Gastrocnemius medialis (tissue), 4 donors: Measurements from ENCODE around the gene GPATCH1. TPM values are rescaled to one million over a fixed set of nuclear protein-coding genes. Genes with fewer than 3 reads are reported as not detected.

Experiments
- ATAC-seq, 2 donors: fragments of 150-250 bp; one replicate each; pipeline ENCODE4 v1.9.1; 2016
- DNase-seq, 2 donors: peaks; one replicate each; pipeline ENCODE4 v3.0.0-alpha.2; 2019
- H3K27ac ChIP-seq, 4 donors: fragments of 200-600 bp; sonication (generic); 1 replicate in 1 of 4; 2 replicates in 3 of 4; pipeline ENCODE4 v1.5.1; 2016 to 2018; ENCODE audit warnings: mild to moderate bottlenecking in 2 of 4, moderate library complexity in 1 of 4
- H3K27me3 ChIP-seq, 3 donors: fragments of 200-600 bp; sonication (generic) in 2 of 3; 1 replicate in 1 of 3; 2 replicates in 2 of 3; pipeline versions ENCODE4 v1.5.1 to v1.6.0; 2016 to 2019; ENCODE audit warnings: mild to moderate bottlenecking in 1 of 3, moderate library complexity in 1 of 3
- H3K36me3 ChIP-seq, 2 donors: fragments of 200-600 bp; sonication (generic) in 1 of 2; one replicate each; pipeline ENCODE4 v1.5.1; 2017 to 2018
- H3K4me1 ChIP-seq, 2 donors: fragments of 200-600 bp; sonication (generic) in 1 of 2; one replicate each; pipeline ENCODE4 v1.5.1; 2016 to 2017; ENCODE audit warnings: mild to moderate bottlenecking in 2 of 2
- H3K4me3 ChIP-seq, 4 donors: fragments of 200-600 bp; sonication (generic) in 3 of 4; 1 replicate in 1 of 4; 2 replicates in 3 of 4; pipeline ENCODE4 v1.5.1; 2016 to 2019; ENCODE audit warnings: mild to moderate bottlenecking in 2 of 4
- H3K9me3 ChIP-seq, 3 donors: fragments of 200-600 bp; sonication (generic) in 2 of 3; 1 replicate in 1 of 3; 2 replicates in 2 of 3; pipeline ENCODE4 v1.5.1; 2016 to 2019
- POLR2A ChIP-seq, 2 donors: fragments of 450-650 bp; IDR thresholded peaks; one replicate each; pipeline ENCODE4 v1.6.1; 2017; ENCODE audit warnings: antibody characterized with exemption in 2 of 2, mild to moderate bottlenecking in 2 of 2, moderate library complexity in 2 of 2
- in situ Hi-C, 4 donors: fragments of 200-750 bp; cut with MboI; loops; one replicate each; pipeline versions ENCODE4 v1.15.0 to v1.8.0; 2017; ENCODE audit warnings: low sequenced_read_pairs in 4 of 4
- intact Hi-C: fragments of 100-400 bp; cut with DNase I; formaldehyde crosslinking; loops from one replicate; pipeline ENCODE4 v1.15.1; 2023; ENCODE audit warnings: low total_unique reads
- total RNA-seq, 4 donors: library from RNA; depleted of rRNA; stranded (reverse); fragments of >200 nt; gene quantifications; one replicate each; pipeline versions ENCODE4 v1.1.0 to v1.2.3, GENCODE V29; 2016
- TF ChIP-seq, protein P1 (sequence below), 5 experiments: fragments of 450-650 bp in 3 of 5; fragments of 200-600 bp in 2 of 5; sonication (generic) in 2 of 5; IDR thresholded peaks in 4 of 5; conservative IDR thresholded peaks in 1 of 5; 1 replicate in 4 of 5; 2 replicates in 1 of 5; pipeline ENCODE4 v1.5.1; 2016 to 2019; ENCODE audit warnings: antibody characterized with exemption in 5 of 5, mild to moderate bottlenecking in 3 of 5, moderate library complexity in 3 of 5

The GPATCH1 gene
- total RNA-seq, 4 donors from 2014 or later = 2.2 to 5.3 (median 4.6) TPM

DNA sequence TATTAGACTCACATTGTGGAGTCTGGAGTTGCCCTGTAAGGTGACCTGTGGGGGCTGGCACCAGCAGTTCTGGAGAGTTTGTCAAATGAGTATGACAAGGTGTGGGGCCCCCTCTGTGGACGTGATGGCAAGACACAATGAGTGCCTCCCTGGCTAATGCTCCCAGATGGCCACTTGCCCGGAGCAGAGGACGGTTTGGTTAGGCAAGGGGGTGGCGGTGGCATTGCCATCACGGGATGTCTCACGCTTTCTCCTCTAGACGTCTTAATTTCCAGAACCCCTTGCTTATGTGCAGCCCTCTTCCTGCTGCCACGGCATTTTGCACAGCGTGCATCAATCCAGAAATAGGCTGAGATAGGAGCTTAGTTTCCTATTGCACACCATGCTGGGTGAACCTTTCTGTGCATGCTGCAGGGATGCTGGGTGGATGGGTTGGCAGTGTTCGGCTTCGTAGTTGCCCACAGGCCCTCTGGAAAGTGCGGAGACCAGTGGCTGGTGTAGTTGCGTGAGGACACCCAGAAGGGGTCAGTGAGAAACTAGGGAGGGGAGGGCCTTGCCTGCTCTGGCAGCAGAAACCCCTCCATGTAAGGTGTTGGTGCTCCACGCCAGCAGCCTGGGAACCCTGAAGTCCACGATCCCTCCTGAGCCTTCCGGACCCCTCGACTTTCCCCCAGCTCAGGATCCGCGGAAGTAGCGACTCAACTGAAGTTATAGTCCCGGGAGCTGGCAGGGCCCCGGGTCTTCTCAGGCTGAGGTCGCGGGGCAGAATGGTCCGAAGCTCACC lies 95.1 kb downstream of the GPATCH1 start:
- intact Hi-C loops = loop anchor here (1.0 to 10.0 kb wide), 5 partner anchors 31 to 1499 kb away; partner anchors contain the start of genes CEBPA, CEP89, FAAP24 and GPATCH1
- ATAC-seq (peak; percentile 4 to 16), DNase-seq (no peak)

DNA sequence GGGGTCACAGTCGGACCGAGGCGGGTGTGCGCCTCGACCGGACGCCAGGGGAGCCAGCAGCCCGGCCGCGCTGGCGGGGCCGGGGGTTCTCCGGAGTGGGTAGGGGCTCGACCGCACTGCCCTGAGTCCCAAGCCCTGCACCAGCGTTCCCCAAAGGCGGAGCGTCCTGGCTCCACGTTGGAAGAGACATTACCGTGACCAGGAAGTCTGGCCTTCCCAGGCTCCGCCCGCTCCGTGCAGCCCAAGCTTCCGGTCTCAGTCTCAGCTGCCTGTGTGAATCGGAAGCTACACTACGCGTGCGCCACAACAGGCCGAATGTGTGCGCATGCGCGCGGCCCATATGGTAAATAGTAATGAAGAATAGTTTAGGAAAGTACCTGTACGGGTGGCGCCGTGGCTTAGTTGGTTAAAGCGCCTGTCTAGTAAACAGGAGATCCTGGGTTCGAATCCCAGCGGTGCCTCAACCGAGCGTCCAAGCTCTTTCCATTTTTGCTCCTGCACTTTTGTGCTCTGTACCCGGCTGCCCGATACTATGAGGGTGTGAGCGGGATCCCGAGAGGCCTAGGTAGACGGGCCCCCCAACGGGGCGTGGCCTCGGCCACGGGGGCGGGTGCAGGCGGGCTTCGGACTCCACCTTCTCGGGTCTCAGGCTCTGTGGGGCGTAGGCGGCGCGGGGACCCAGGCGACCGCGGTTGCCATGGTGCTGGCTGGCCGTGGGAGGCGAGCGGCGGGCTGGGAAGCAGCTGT lies 95.9 kb downstream of the GPATCH1 start:
- Histone ChIP-seq H3K4me3 (peak overlapping the region; percentile 77 to 100 (median 84)), H3K36me3 (no peaks in the 10 kb centered on the region), H3K27ac (peak overlapping the region; percentile 89 to 97 (median 92)), H3K4me1 (peaks cover 17 to 29% of the 10 kb centered on the region in 2 donors), H3K27me3 (no peaks in the 10 kb centered on the region), H3K9me3 (no peaks in the 10 kb centered on the region)
- TF ChIP-seq, protein P1, sequence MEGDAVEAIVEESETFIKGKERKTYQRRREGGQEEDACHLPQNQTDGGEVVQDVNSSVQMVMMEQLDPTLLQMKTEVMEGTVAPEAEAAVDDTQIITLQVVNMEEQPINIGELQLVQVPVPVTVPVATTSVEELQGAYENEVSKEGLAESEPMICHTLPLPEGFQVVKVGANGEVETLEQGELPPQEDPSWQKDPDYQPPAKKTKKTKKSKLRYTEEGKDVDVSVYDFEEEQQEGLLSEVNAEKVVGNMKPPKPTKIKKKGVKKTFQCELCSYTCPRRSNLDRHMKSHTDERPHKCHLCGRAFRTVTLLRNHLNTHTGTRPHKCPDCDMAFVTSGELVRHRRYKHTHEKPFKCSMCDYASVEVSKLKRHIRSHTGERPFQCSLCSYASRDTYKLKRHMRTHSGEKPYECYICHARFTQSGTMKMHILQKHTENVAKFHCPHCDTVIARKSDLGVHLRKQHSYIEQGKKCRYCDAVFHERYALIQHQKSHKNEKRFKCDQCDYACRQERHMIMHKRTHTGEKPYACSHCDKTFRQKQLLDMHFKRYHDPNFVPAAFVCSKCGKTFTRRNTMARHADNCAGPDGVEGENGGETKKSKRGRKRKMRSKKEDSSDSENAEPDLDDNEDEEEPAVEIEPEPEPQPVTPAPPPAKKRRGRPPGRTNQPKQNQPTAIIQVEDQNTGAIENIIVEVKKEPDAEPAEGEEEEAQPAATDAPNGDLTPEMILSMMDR (IDR thresholded peaks at IDR 0.05 in 4 of 5, conservative IDR thresholded peaks at IDR 0.05 in 1 of 5) = peak; percentile 25 to 45 (median 32)
- TF ChIP-seq POLR2A (IDR thresholded peaks at IDR 0.05) = peak; percentile 77 to 79
- in situ Hi-C loops = no loop called here
- DNase-seq = peak; percentile 89 to 96
- ATAC-seq = peak; percentile 96 to 97
- intact Hi-C loops = loop anchor here (1.0 to 10.0 kb wide), 7 partner anchors 32 to 1498 kb away; partner anchors contain the start of genes CEBPA, CEBPG, CEP89 and FAAP24

More for the DNA sequence above, 95.1 kb downstream of the GPATCH1 start:
- Histone ChIP-seq H3K4me3 (peak overlapping the region; percentile 77 to 100 (median 84)), H3K4me1 (peaks cover 17 to 29% of the 10 kb centered on the region in 2 donors), H3K36me3 (no peaks in the 10 kb centered on the region), H3K27ac (peak overlapping the region; percentile 89 to 97 (median 92)), H3K9me3 (no peaks in the 10 kb centered on the region), H3K27me3 (no peaks in the 10 kb centered on the region)
- TF ChIP-seq, protein P1 (IDR thresholded peaks at IDR 0.05 in 4 of 5, conservative IDR thresholded peaks at IDR 0.05 in 1 of 5) = no peak
- no peak for TF ChIP-seq POLR2A (IDR thresholded peaks at IDR 0.05)
- in situ Hi-C loops = no loop called here

DNA sequence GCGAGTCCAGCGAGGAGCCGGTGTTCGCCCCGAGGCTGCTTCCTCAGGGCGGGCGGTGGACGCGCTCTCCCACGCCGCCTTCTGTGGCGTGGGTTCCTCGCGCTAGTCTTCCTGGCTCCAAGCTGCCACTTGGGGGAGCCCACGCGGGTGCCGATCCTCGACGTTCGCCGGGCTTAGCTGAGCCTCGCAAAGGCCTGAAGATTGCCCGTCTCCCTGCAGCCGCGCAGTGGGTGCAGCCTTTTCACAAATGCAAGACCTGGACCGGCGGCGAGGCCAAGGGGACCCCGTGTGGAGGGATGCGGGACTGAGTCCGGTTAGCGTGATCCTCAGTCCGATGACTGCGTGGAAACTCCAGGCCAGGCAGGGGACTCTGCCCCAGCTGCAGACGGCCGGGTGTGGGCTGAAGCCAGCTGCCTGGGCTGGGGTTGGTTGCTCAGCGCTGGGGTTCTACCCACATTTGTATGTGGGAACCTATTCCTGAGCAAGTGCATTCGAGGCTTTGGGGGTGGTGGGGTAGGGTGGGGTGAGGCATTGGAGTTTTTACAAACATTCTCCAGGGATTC lies 96.5 kb downstream of the GPATCH1 start:
- peak overlapping the region; percentile 89 to 97 (median 92) for H3K27ac ChIP-seq
- DNase-seq (no peak), ATAC-seq (peak in 1 of 2 donors; percentile 16)
- in situ Hi-C loops (no loop called here), intact Hi-C loops (loop anchor here (1.0 to 10.0 kb wide), 6 partner anchors 33 to 1497 kb away; partner anchors contain the start of genes CEBPA, CEBPG, CEP89 and FAAP24)
- no peaks in the 10 kb centered on the region for H3K27me3 ChIP-seq
- H3K4me3 ChIP-seq = peak overlapping the region; percentile 77 to 100 (median 84)
- TF ChIP-seq POLR2A (IDR thresholded peaks at IDR 0.05) = no peak
- TF ChIP-seq, protein P1 (IDR thresholded peaks at IDR 0.05 in 4 of 5, conservative IDR thresholded peaks at IDR 0.05 in 1 of 5) = peak in 3 of 5 experiments; percentile 40 to 47 (median 45)
- peaks cover 17 to 29% of the 10 kb centered on the region in 2 donors for H3K4me1 ChIP-seq
- H3K36me3 ChIP-seq = no peaks in the 10 kb centered on the region
- H3K9me3 ChIP-seq = no peaks in the 10 kb centered on the region

Other genes starting within 250 kb of the GPATCH1 start
- under 1 TPM in 1 of 4 donors, not detected in 3; 0.44 TPM for gene SLC7A9, start 211.4 kb upstream of the GPATCH1 start, total RNA-seq
- gene CEP89, start 109.2 kb upstream of the GPATCH1 start, total RNA-seq = 10 to 100 TPM in 2 of 4 donors, 1 to 10 TPM in 2; 3.4 to 20.9 (median 9.5) TPM
- under 1 TPM in 2 of 4 donors, not detected in 2; 0.16 to 0.97 TPM for gene FAAP24, start 108.9 kb upstream of the GPATCH1 start, total RNA-seq
- under 1 TPM in 3 of 4 donors, not detected in 1; 0.39 to 0.71 (median 0.70) TPM for gene RHPN2, start 16.3 kb upstream of the GPATCH1 start, total RNA-seq
- not detected for gene WDR88, start 50.9 kb downstream of the GPATCH1 start, total RNA-seq
- 10 to 100 TPM; 18.3 to 29.3 (median 25.1) TPM for gene LRP3, start 113.1 kb downstream of the GPATCH1 start, total RNA-seq
- gene SLC7A10, start 144.7 kb downstream of the GPATCH1 start, total RNA-seq = not detected
- 10 to 100 TPM; 11.9 to 29.9 (median 25.5) TPM for gene CEBPA, start 221.4 kb downstream of the GPATCH1 start, total RNA-seq